HL-60/S4 treated with phorbol 12-myristate 13-acetate at 8.2 ng/mL for 4 days and 3 days (cell line): Measurements from ENCODE around the gene CC2D2A.
"Not testable (repeated sequence)": the region's sequence is repeated elsewhere in the genome, so short reads cannot be mapped to it uniquely, and the experiment has no call there.

Experiments used
- in situ Hi-C: fragments of 300-500 bp; cut with MboI; formaldehyde crosslinking; loops from 2 replicates; pipeline ENCODE4 v1.15.0; 2022; ENCODE audit warnings: low sequenced_read_pairs

Gene CC2D2A

DNA sequence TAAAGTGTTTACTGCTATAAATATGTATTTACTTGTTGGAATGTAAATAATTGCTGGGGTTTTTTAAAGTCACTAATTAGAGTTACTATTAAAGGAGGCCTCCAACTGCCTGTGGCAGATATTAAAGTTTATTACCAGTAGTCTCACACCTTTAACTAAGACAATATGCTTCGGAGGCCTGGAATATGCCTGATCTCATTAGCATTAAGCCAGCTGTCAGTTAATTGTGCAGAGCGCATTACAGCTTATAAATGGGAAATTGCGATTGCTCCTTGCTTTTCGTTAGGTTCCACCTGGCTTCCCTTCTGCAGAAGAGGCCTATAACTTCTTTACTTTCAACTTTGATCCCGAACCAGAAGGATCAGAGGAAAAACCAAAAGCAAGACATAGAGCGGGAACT lies 41.3 kb downstream of the CC2D2A start:
- in situ Hi-C loops = no loop called here

DNA sequence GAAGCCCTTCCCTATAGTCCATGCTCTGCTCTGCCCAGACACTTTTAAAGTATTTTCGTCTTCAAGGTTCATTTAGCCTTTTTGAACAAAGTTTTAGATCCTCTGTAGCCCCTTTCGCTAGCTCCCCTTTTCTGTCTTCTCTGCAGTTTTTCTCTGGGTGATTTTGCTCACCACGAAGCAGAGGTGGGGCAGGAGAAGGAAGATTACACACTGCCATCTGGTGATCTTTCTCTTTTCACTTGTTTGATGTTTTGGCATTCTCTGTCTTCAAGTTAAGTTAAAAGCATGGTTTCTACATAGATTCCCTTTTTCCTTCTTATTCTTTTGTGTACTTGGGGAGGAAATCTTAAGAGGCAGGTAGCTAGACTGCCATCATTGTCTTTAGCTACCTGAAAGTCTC lies 43.9 kb downstream of the CC2D2A start:
- in situ Hi-C loops = no loop called here

DNA sequence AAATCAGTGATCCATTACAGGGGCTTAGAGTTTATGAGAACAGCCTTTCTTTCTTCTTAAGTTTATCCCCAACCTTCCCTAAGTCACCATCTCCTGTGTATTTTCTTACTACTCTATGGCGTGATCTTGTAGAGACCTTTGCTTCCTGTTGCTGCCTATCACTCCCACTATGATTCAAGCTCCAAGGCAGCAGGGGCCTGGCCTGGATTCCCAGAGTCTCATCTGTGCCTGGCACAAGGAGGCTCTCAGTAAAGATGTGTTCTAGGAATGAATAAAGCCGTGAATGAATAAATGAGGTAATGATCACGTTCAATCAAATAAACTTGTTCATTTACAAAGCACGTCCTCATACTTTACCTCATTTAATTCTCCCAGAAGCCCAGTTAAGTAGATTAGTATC lies 45.4 kb downstream of the CC2D2A start:
- in situ Hi-C loops = no loop called here

DNA sequence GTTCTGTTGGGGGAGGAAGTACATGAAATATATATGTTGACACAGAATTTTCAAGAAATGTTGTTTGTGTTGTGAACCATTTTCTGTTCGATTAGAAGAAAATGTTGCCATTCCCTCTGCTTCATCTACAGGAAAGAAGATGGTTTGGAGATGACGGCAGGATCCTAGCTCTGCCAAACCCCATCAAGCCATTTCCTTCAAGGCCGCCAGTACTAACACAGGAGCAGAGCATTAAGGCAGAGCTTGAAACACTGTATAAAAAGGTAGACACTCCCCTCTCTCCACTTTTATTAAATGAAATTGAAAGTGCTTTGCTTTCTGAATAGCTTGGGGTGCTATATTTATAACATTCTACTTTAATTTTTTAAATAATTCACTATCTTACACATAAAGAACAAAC lies 46.8 kb downstream of the CC2D2A start:
- in situ Hi-C loops = no loop called here

DNA sequence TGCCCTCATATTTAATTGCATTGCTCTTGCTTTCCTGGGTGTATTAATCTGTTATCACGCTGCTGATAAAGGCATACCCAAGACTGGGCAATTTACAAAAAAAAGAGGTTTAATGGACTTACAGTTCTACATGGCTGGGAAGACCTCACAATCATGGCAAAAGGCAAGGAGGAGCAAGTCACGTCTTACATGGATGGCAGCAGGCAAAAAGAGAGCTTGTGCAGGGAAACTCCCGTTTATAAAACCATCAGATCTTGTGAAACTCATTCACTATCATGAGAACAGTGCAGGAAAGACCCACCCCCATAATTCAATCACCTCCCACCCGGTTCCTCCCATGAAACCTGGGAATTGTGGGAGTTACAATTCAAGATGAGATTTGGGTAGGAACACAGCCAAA lies 48.0 kb downstream of the CC2D2A start:
- in situ Hi-C loops = not testable (repeated sequence)

DNA sequence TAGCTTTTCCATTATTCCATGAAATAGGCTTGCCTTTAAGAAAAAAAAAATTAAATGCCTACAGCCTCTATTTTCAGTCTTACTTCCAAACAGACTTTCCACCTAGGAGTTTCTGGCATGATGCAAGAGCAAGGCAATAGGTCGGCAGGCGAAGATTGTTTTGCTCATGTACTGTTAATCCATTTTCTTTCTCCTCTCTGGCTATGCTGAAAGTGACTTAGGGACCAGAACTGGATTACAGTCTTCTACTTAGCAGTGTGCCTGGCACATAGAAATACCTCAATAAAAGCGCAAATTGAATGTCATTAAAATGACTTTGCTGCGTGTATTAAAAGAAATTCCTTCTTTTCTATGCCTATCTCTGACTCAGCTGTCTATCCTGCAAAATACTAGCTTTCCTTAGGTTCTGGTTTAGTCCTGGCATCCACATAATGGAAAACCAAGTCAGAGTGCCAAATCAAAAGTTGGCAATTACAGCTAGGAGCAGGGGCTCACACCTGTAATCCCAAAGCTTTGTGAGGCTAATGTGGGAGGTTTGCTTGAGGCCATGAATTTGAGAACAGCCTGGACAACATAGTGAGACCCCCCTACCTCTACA lies 51.9 kb downstream of the CC2D2A start:
- in situ Hi-C loops = no loop called here

DNA sequence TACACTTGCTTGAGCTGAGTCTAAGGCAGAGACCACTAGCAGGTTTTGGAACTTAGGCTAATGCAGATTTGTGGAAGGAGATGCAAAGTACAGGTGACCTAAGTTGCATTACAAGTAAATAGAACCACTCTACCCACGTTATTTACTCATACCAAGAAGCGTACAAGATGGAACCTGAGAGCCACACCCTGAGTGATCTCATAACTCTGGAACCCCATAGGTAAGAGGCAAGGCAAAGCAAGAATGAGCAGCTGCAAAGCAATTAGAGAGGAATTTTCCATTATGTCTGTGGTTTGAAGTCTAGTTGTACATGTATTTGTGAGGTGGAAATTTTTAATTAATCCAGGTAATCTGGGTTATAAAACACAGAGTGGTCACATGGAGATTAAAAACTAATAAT lies 55.4 kb downstream of the CC2D2A start:
- in situ Hi-C loops = no loop called here

DNA sequence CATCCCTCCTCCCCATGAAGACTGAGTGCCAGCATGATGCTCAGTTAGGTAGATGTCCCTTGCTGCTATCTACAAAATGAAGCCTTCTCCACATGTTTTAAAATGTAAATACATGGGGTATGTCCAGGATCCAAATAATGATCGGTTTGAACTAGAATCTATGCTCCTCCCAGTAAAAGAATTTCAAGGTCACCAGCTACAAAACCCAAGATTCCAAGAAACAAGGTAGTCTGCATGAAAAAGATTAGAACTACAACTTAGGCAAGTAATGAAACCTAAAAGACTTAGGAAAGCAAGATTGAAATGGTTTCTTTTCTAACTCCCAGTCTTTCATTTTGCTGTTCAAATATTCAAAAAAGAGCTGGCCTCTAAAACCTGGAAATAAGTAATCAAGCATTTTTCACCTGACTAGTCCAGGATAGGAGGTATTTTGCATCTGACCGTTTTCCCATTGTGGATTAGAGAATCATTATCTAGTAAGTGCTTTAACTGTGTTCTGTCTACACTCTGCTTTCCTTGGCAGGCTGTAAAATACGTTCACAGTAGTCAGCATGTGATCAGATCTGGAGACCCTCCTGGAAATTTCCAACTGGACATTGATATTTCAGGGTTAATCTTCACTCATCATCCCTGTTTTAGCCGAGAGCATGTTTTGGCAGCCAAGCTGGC lies 57.4 kb downstream of the CC2D2A start:
- in situ Hi-C loops = no loop called here

DNA sequence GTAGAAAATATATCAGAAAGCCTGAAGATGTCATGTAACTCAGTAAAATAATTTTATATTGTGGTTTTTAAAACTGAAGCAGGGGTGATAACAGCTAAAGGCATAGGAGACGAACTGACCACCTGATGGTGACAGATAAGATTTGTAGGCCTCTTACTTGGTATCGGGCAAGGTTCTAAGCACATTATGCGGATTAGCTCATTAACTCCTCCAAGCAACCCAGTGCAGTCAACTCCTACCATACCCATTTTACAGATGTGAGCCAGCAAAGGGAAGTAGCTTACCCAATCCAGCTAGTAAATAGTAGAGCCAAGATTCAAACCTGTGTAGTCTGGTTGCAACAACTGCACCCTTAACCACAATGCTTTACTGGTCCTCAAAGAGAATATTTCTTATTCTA lies 62.1 kb downstream of the CC2D2A start:
- in situ Hi-C loops = no loop called here

DNA sequence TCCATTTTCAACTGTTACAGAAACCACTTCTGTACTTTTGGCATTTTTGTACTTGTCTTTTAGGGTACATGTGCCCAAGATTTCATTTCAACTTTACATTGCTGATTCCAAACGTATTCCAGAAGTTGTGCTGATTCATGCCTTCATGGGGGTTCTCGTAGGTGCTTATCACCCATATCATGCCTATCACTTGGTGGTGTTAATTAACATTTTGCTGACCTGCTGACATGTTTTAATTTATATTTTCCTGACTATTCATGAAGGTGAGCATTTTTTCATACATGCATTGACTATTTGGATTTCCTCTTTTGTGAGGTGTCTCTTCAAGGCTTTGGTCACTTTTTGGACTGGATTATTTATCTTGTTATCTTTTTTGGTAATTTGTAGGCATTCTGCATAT lies 64.1 kb downstream of the CC2D2A start:
- in situ Hi-C loops = no loop called here

DNA sequence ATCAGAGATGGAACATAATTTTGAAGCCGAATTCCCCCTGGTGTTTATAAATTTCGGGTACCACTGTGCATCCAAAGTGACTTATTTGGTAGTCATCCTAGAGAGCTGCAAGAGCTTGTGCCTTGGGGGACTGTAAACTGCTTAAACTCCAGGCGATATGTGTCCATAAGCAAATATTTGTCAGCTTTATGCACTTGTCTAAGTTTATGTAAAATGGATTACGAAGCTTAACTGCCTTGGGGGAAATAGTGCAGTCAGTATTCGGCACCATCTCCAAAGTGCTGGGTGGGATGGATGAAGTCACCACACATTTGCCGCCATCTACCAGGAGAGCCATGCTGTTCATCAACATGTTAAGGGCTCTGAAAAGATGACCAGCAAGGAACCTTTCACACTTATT lies 65.9 kb downstream of the CC2D2A start:
- in situ Hi-C loops = no loop called here

DNA sequence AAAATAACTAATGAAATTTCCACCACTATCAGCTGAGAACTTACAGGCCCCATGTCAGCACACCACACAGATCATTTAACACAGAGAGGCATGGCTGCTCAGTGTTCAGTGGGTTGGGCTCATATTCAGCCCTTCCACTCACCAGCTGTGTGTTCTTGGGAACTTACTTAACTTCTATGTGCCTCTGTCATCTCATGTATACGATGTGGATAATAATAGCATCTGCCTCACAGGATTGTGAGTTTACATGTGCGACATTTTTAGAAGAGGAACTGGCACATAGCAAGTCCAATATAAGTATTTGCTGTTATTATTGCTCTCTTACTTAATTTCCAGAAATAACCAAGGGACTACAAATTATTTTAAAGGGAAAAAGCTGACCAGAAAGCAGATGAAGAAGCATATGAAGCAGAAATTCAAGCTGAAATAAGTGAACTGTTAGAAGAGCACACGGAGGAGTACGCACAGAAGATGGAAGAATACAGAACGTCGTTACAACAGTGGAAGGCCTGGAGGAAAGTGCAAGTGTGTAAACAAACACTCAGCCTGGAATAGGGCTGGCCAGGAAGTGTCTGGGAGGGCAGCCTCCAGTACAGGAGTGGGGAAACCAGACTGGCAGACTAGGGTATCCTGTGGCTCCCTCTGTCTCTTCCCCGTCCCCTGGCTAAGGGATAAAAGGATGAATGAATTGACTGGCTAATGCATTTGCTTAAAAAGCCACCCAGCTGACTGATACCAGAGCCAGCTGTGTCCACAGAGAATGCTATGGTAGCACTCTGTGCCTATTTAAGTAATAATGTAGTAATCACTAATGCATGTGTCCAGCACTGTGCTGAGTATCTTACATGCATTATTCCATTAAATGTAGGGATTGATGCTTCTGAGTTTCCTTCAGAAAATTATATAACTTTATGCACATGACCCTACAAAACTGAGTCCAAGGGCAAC lies 67.1 kb downstream of the CC2D2A start:
- in situ Hi-C loops = no loop called here

DNA sequence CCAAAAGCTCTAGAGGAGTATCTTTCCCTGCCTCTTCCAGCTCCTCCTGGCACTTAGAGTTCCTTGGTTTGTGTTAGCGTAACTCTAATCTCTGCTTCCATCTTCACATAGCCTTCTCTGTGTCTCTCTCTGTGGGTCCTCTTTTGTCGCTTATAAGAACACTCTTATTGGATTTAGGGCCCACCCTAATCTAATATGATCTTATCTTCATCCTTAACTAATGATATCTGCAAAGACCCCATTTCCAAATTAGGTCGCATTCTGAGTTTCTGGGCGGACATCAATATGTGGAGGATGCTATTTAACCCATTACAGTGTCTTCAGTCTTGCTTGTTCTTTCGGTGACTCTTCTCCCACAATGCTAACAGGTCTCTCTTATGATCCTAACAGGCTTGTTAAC lies 72.3 kb downstream of the CC2D2A start:
- in situ Hi-C loops = no loop called here

DNA sequence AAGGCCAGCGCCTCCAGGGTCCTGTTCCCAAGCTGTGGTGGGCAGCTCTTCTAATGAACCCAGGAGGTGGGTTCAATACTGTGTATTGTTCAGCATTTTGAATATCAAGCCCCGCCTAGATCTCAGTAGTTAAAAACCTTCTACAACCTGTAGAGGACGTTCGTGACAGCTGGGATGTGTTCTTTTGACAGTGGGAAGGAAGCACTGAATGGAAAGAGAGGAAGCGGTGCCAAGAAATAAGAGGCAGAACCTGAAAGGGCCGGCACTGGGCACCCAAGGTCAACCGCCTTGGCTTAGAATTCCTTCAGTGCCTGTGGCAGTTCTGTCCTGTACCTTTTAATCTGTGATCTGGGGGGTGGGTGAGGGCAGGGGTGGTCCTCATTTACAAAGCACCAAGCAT lies 73.1 kb downstream of the CC2D2A start:
- in situ Hi-C loops = no loop called here

DNA sequence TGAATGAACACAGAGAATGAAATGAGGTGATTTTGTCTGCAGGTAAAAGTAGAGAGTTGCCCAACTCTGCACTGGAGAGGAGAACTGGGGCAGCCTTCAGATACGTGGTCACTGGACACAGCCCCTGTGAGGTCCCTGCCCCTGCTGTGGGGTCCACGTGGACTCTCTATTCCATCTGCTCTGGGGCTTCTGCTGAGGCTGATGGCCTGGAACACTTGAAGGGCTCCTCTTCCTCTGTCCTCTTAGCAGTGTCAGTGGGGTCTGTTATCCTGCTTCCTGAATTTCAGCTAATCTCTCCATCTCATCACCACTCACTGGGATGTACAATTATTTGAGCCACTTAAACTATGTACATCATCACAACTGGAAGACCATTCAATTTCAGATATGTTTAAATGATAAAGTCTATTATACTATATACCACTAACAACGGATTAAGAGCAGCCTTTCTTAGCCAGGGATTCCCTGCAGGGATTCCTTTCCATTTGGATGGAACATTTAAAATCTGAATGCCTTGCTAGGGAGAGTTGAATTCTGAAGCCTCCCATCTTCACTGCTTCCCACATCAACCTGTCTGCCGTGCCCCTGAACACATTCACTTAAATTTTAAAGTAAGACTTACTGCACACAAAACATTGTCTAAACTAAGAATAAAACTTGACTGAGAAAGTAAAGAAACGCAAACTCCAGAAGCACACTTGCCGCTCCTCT lies 74.0 kb downstream of the CC2D2A start:
- in situ Hi-C loops = no loop called here

DNA sequence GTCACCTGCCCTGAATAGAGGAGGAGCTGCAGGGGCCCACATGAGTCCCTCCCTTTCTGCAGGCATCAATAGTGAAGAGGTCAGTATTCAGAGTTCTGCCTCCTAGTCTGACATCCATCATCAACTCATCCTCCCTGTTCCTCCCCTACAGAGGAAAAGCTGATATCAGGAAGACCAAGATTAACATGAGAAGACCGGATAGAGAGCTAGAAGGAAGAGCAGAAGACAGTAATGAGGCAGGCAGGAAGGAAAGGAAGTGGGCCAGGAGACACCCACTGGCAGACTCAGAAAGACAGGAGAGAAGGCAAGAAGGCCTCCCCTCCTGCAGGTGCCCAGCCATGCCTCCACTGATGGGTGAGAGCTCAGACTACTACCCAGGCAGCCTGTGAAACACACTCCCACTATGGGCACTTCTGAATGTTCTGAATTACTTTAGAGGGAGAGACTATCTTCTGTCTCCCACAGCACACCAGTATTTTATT lies 74.6 kb downstream of the CC2D2A start:
- in situ Hi-C loops = no loop called here

DNA sequence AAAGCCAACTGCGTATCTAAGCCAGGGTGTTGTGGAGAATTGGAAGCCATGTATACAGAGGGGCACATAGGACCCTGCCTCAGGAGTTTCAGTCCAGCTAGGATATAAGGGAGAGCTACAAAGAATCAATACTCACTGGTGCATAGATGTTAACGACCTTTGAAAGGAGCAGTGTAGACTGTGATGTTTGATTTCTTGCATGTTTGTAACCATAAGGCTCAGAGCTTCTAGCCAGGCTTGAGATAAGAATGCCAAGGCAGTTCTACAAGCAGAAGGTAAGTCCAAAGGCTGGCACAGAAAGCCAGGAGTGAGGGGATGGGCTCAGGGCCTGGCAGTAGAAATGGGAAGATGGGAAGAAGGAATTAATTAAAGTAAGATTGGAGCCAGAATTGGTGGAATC lies 75.7 kb downstream of the CC2D2A start:
- in situ Hi-C loops = no loop called here

DNA sequence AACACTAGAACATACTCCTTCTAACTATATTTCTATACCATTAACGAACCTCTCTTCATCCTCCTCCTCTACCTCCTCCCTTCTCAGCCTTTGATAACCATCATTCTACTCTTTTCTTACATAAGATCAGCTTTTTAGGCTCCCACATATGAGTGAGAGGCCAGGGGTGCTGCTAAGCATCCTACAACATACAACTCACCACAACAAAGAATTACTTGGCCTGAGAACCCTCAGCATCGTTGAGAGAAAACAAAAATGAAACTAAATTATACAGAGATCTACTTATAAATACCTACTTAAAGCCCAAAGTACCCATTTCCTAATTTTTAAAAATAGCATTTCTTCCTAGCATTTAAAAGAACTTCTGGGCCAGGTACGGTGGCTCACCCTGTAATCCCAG lies 77.7 kb downstream of the CC2D2A start:
- in situ Hi-C loops = no loop called here

DNA sequence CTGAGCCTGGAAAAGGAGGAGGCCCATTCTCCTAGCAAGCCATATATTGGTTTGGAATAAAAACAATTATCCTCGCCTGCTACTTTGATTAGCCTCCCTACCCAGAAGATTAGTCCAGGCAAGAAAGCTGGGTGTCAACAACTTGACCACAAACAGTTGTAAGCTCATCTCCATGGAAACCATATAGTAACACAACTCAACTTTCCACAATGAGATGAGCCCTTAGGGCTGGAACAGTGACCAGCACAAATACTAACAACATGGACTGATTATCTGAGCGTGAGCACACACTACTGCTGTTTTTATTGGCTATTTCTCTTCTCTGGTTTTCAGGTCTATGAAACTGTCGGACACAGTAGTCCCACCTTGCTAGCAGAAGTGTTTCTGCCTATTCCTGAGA lies 80.8 kb downstream of the CC2D2A start:
- in situ Hi-C loops = no loop called here

DNA sequence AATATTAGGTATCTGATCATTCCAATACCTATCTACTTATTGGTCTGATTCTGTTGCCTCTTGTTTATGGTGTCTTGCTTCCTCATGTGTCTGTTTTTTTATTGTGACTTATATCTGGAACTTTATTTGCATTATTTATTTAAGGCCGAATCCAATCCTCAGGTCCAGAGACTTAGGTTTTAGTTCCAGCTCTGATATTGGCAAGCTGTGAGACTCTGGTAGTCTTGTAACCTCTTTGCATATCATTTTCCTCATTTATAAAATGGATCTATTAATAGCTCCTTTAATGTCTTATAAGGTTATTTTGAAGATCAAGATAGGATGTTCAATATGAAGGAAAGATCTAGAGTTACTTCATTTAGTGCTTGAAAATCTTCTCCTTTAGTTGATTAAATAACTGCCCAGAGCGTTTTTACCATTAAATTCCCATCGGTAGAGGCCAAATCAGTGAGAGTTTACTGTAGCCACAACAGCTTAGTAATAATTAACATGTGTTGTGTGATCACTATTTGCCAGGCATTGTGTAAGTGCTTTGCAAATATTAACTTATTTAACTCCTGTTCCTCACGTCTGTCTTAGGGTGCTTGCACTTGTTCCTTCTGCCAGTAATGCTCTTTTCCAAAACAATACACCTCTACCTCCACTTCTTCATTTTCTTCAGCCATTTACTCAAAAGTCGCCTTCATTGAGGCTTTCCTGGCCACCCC lies 82.2 kb downstream of the CC2D2A start:
- in situ Hi-C loops = no loop called here
